DMS153 (cell line): ENCODE results near the gene REST.
"Not testable (repeated sequence)": the region's sequence is repeated elsewhere in the genome, so short reads cannot be mapped to it uniquely, and the experiment has no call there.

Experiments used
- DNase-seq: peaks from one replicate; lab custom pipeline; 2025; lab: John Stamatoyannopoulos, UW

REST gene

DNA sequence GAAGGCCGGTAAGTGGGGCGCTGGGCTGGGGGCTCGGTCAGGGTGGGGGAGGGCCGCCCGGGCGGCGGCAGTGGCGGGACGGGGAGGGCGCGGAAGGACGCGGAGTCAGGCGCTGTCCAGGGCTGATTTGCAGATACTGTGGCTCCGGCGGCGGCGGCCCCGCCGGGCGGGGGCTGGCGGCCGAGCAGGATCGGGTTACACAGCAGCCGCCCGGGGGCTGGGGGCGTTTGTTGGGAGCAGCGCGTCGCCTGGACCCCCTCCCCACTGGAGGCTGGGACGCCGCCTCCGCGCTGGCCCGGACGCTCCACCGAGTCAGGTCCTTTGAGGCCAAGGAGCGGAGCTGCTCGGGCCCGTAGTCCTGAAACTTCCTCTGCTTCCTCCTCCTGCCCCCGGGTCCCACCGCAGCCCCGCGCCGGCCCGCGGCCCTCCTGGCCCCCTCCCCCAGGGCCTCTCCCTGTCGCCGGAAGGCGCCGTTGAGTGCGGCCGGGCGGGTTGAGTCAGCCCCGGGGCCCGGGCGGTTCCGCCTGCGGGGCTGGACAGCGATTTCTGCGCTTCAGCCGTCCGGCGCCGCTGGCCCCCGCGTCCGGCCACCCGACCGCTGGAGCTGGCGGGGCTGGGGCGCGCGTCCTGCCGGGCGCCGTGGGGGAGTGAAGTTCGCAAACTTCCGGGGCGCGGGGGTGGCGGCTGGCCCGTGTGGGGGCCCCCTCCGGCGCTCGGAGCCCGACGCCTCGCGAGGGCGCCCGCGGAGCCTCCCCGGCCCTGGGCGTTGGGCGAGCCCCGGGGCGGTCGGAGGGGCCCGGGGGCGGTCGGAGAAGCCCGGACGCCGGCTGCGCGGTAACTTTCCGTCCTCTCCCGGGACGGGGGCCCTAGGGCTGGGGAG is 746 bp downstream of the REST start:
- no peak for DNase-seq

DNA sequence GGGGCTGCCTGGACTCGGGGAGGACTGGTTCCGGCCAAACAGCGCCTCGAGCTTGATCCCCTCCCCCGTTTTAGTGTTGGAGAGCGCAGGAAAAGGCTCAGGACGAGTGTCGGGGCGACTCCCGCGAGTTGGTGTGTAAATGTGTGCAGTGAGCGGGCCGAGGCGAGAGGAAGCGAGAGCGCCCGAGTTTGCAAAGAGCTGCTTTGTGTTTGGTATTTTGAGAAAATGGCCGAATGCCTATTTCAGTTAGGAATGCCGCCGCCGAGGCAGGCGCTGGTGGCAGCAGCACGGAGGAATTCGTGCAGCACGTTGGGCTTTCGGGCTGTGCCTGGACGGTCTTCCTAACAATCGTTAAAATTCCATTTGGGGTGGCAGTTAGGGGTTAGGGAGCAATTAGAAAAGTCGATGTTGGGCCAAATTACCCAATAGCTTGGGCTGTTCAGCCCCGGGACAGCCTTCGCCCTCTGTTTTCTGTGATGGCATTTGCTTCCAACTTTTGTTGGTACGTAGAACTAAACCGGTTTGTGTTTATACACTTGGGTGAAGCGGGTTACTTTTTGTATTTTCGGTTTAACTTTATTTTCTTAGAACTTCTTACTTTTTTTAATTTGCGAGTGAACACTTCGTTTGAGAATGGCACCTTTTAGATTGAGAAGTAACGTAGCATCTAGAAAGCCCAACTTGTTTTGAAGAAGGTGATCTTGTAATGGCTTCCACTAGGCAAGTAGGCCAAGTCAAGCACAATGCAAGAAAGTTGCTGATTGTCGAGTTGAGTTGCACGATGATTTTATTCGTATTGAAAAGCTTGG is 1.6 kb downstream of the REST start:
- DNase-seq, result no peak

DNA sequence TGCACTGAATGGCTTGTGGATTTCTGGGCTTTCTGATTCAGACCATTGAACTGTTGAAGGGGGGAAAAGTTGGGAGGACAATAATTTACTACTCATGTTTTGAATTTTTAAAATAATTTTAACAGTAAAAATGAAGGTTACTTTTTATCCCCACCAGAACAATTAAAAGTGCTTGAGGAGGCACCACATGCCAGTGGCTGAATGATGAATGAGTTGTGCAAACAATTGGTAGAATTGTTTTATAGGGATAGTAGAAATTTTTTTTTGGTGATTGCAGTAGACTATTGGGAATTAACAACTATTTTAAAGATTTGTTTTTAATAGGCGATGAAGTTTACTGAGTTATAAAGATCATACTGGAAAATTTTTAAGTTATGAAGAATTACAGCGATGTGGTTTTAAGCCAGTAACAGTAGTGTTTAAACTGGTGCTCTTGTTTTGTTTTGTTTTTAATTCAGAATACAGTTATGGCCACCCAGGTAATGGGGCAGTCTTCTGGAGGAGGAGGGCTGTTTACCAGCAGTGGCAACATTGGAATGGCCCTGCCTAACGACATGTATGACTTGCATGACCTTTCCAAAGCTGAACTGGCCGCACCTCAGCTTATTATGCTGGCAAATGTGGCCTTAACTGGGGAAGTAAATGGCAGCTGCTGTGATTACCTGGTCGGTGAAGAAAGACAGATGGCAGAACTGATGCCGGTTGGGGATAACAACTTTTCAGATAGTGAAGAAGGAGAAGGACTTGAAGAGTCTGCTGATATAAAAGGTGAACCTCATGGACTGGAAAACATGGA is 2.7 kb downstream of the REST start:
- DNase-seq, result no peak

DNA sequence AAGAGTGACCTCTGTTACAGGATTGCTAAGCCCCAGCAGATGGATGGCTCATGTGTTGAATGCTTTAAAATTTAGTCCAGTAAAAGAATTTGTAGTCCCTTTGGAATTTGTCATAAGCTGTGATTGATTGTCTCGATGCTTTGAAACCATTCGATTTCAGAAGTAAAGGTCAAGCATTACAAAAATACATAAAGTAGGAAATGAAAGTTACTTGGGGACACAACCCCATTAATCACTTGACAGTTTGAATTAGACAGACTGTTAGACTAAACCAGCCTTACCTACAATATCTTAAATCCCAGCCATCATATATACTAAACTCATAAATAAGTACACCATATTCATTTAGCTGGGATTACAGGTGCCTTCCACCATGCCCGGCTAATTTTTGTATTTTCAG is 6.6 kb downstream of the REST start:
- no peak for DNase-seq

DNA sequence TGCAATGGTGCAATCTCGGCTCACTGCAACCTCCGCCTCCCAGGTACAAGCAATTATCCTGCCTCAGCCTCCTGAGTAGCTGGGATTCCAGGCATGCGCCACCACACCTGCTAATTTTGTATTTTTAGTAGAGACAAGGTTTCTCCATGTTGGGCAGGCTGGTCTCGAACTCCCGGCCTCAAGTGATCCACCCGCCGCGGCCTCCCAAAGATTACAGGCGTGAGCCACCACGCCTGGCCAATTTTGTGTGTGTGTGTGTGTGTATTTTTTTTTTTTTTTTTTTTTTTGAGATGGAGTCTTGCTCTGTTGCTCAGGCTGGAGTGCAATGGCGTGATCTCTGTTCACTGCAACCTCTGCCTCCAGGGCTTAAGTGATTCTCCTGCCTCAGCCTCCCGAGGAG is 7.3 kb downstream of the REST start:
- DNase-seq, result not testable (repeated sequence)

DNA sequence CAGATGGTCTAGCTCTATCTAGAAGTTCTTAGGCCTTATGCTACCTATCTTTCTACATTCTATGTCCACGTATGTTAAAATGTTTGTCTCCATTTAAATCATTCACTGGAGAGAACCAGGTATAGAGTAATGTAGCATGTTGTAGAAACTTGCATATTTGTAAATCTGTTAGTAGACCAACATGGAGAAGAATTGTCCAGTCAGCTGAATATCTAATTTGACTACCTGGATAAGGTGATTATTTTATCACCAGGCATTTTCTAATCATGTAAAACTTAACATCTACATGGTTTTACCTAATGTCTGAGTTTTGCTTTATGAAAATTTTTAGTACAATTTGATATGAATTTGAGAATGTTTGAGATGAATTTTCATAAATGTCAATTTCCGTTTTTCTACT is 19.5 kb downstream of the REST start:
- DNase-seq, result no peak

DNA sequence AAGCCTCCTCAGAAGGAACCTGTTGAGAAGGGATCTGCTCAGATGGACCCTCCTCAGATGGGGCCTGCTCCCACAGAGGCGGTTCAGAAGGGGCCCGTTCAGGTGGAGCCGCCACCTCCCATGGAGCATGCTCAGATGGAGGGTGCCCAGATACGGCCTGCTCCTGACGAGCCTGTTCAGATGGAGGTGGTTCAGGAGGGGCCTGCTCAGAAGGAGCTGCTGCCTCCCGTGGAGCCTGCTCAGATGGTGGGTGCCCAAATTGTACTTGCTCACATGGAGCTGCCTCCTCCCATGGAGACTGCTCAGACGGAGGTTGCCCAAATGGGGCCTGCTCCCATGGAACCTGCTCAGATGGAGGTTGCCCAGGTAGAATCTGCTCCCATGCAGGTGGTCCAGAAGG is 22.9 kb downstream of the REST start:
- no peak for DNase-seq

DNA sequence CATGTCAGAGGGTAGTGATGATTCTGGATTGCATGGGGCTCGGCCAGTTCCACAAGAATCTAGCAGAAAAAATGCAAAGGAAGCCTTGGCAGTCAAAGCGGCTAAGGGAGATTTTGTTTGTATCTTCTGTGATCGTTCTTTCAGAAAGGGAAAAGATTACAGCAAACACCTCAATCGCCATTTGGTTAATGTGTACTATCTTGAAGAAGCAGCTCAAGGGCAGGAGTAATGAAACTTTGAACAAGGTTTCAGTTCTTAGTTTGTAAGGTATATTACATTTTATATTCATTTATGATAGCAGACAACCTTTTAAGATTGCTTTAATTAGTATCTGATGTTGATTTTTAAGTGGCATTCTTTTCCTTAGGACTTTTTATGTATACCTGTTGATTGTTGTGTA is 24.2 kb downstream of the REST start:
- no peak for DNase-seq

DNA sequence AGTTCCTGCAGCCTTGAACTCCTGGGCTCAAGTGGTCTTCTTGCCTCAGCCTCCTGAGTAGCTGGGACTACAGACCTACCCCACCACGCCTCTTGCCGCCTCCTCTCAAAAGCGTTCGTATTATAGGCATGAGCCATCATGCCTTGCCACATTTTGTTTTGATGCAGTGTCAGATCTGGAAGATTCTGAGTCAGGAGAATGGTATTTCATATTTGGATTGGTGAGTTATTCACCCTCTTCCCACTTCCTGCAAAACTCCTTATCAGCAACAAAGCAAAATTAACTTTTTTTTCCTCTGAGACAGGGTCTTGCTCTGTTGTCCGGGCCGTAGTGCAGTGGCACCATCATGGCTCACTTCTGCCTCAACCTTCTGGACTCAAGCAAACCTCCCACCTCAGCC is 29.6 kb downstream of the REST start:
- DNase-seq, result no peak

DNA sequence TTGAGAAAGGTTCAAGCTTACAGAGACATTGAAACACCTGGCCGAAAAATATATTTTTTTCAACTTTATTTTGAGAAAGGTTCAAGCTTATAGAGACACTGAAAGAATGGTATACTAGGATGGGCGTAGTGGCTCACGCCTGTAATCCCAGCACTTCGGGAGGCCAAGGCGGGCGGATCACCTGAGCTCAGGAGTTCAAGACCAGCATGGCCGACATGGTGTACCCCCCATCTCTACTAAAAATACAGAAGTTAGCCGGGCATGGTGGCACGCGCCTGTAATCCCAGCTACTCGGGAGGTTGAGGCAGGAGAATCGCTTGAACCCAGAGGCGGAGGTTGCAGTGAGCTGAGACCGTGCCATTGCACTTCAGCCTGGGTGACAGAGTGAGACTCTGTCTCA is 32.1 kb downstream of the REST start:
- not testable (repeated sequence) for DNase-seq

DNA sequence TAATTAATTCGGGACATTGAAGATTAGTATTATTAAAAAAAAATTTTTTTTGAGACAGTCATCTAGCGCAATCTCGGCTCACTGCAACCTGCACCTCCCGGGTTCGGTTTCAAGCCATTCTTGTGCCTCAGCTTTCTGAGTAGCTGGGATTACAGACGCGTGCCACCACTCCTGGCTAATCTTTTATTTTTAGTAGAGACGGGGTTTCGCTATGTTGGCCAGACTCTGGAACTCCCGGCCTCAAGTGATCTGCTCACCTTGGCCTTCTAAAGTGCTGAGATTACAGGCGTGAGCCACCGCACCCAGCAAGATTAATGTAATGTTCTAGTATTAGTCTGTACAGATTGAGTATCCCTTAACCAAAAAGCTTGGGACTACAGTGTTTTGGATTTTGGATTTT is 32.7 kb downstream of the REST start:
- DNase-seq, result no peak

DNA sequence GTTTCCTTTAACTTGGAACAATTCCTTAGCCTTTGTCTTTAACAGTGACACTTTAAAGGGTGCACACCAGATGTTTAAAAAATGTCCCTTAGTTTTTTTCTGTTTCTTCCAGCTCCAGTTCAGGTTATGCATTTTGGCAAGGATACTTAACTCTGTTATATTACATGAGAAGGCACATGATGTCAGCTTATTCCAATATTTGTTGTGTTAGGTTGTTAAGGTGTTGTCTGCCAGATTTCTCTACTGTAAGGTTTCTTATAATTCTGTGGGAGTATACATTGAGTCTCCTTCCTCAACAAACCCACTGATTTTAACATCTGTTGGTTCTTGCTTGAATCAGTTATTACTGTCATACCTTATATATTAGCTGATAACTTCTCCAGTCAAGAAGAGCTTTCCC is 33.3 kb downstream of the REST start:
- no peak for DNase-seq

DNA sequence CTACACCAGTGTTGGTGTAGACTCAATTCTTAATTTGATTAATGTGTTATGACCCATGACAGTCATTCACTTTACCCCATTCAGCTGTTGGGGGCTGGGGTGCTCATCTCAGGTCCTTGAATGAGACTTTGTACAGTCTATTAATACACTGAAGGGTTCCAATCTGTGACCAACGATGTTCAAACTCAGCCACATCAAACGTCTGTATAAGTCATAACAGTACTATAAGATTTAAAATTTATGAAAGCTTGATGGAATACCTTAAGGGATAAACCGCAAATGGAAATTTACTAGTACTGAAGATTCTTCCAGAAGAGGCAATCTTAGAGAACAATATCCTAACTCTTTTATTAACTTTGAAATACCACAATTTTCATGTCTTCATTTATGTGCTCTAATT is 33.7 kb downstream of the REST start:
- DNase-seq, result no peak

DNA sequence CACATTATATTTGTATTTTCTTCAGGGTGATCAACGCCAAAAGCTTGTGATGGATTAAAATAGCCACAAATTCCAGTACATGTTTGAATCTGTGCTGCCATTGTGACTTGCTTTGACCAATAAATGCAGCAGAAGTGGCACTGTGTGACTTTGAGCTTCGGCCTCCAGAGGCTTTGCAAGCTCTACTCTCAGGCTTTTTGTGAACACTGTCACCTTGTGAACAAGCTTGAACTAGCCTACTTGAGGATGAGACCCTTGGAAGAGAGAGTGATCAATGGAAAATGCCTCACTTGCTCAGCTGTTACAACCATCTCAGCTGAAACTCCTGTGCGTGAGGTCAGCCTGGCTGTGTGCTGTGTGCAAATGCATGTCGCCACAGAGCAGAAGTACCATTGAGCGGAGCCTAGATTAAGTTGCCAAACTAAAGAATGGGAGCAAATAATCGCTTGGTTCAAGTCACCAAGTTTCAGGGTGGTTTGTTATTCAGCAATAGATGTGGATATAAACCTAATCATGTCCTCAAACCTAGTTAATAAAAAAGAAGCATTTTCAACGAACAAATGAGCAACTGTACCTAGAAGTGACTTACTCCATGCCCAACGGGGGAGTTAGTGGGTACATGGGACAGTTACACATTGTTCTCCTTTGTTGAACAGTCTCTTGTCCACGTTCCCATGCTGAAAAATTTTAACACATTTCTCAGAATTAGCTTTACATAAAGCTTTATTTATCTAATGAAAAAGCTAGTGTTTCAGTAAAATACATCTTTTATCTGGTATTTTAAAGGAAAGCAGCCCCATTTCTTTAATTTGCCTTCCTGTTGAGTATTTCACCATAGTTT is 46.2 kb downstream of the REST start:
- no peak for DNase-seq

DNA sequence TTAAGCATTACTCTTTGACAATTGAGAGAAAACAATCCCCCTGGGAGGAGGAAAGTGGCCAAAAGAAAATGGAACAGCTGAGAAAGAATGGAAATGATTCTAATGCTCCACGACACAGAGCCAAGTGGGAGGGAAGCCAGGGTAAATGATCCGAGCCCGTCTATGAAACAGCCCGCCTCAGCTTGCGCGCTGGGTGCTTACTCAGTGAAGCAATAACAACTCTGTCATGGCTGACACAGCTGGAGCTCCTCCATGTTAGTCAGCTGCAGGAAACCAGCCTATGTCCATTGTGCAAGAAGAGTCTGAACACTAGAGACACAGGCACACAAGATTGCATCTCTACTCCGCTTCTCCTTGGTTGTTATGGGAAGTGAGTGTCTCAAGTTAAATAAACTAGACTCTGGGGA is 50.4 kb downstream of the REST start:
- DNase-seq, result peak; percentile 25

DNA sequence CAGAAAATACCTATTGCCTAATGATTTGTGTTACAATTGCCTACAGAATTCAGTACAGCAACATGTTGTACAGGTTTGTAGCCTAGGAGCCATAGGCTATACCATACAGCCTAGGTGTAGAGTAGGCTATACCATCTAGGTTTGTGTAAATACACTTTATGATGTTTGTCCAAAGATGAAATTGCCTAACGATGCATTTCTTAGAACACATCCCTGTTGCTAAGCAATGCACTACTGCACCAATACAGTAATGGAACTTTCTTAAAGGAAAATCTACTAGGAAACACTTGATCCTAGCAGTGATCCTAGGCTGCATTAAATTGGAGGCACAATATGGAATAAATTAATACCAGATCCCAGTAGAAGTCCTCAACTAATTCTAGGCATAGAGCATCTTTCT is 51.4 kb downstream of the REST start:
- no peak for DNase-seq

DNA sequence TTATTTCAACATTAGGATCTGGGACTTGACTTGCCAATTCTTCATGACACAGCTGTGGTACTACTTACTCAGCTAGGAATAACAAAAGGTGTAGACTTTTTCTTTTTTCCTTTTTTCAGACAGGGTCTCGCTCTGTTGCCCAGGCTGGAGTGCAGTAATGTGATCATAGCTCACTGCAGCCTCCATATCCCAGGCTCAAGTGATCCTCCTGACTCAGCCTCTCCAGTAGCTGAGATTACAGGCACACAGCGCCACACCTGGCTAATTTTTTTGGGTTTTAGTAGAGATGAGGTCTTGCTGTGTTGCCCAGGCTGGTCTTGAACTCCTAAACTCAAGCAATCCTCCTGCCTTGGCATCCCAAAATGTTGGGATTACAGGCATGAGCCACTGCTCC is 53.4 kb downstream of the REST start:
- DNase-seq, result no peak

DNA sequence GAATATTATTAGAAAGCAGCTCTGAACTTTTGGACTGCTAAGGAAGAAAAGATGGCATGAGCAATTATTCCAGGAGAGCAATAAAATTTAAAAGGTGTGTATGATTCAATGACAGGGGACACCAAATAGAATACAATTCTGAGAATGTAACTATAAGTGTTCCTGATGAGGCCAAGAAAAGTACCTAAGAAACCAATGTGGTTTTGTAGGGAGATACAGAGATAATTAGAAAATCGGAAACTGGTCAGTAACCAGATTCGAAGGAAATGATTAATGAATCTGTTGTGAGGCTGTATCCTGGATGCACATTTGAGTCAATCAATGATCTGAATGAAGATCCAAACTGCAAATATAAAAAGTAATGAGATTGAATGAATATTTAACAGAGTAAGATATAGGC is 63.7 kb downstream of the REST start:
- DNase-seq, result no peak

DNA sequence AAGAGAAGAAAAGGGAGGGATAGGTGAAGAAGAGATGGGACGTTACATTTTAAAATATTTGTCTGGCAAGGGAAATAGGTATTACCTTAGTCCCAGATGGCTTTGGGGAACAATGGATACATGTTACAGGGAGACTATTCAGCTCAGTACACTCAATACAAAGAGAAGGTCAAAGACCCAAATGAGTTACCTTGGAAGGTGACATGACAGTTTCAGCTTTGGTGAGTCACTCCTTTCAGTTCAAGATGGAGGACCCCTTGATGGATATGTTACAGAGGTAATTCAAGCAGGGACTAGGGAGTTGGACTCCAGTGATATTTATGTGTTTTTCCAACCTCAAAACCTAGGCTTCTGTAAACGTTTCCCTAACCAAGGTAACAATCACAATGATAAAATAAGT is 64.7 kb downstream of the REST start:
- no peak for DNase-seq

DNA sequence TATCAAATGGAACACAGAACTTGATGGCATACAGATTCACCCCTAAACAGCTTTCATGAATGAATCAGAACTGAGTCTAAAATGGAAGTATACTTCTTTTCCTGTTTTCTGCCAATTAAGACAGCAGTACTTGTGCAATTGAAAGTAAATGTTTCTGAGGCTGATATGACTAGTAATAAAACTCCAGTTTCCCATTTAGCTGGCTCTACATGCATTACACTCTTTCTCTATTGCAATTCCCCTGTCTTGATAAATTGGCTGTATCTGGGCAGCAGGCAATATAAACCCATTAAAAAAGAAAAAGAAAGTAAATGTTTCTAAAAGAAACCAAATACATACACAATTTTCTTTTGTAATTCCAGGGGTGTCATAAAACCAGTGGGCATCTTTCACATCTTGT is 65.1 kb downstream of the REST start:
- DNase-seq, result no peak

DNA sequence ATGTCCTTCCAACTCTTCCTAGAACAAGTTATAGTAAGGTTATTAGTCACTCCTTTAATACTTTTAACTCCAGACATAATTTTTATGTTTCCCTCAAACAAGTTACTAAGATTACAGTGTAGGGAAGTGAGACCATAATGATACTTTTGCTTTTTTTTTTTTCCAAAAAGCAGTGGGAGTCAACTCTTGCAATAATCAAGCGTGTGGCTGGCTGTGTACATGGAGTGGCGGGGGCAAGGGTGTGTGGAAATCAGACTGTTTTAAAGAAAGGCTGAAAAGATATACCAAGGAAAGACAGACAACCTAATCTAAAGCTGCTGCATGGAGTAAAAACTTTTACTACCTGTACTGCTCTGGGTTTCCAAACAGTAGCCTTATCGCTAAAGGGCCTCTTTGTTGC is 65.6 kb downstream of the REST start:
- no peak for DNase-seq
